Endothelial cell of umbilical vein (primary cell): ENCODE data around the gene PRICKLE3.

Source experiments
- EZH2 ChIP-seq: IDR thresholded peaks from 2 replicates; pipeline ENCODE4 v1.6.1; 2012; ENCODE audit warnings: borderline replicate concordance, low read depth, mild to moderate bottlenecking, moderate library complexity, low read length, inconsistent platforms; ENCODE audit not compliant: severe bottlenecking
- JUN ChIP-seq: IDR thresholded peaks from 2 replicates; pipeline ENCODE4 v1.6.1; 2011; ENCODE audit warnings: borderline replicate concordance, low read depth; ENCODE audit not compliant: insufficient read length, insufficient read depth
- MYC ChIP-seq: IDR thresholded peaks from one replicate; pipeline ENCODE4 v1.6.1; 2011; ENCODE audit warnings: mild to moderate bottlenecking, low read depth, low read length
- POLR2A ChIP-seq: IDR thresholded peaks from 2 replicates; pipeline ENCODE4 v1.6.1; 2012; ENCODE audit warnings: low read depth, mild to moderate bottlenecking, control low read depth, low read length
- POLR2AphosphoS5 ChIP-seq: IDR thresholded peaks from 2 replicates; pipeline ENCODE4 v1.6.1; 2012; ENCODE audit warnings: low read depth, mild to moderate bottlenecking, control low read depth, low read length, moderate library complexity; ENCODE audit not compliant: insufficient read depth
- TF ChIP-seq, protein P1 (sequence below), 2 donors: IDR thresholded peaks; 1 replicate in 1 of 2; 2 replicates in 1 of 2; pipeline ENCODE4 v1.5.1; 2011; ENCODE audit warnings: low read length in 2 of 2, mild to moderate bottlenecking in 2 of 2, moderate library complexity in 2 of 2, control low read depth in 1 of 2, inconsistent platforms in 1 of 2, low read depth in 1 of 2; ENCODE audit not compliant: insufficient read depth in 1 of 2; ENCODE audit errors: extremely low read depth in 1 of 2
- TF ChIP-seq, protein P2 (sequence below): IDR thresholded peaks from 2 replicates; pipeline ENCODE4 v1.6.1; 2011; ENCODE audit not compliant: insufficient read depth, insufficient read length

DNA sequence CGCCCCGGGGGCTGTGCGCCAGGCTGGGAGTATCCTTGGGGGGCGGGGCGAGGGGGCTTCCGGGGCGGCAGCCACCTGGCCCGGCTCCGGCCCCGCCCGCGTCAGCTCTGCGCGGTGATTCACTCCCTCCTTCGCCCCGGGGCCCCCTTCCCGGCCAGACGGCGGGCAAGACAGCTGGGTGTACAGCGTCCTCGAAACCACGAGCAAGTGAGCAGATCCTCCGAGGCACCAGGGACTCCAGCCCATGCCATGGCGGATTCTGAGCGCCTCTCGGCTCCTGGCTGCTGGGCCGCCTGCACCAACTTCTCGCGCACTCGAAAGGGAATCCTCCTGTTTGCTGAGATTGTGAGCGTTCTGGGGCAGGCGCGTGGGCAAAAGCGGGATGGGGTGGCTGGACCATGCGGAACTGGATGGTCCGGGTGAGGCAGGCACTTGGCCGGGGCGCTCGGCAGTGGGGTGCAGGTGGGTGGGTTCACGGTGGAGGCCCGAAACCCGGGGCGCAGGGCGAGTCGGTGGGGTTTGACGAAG, 14.4 kb downstream of the PRICKLE3 start, which contains the start of gene PLP2:
- TF ChIP-seq, protein P1, sequence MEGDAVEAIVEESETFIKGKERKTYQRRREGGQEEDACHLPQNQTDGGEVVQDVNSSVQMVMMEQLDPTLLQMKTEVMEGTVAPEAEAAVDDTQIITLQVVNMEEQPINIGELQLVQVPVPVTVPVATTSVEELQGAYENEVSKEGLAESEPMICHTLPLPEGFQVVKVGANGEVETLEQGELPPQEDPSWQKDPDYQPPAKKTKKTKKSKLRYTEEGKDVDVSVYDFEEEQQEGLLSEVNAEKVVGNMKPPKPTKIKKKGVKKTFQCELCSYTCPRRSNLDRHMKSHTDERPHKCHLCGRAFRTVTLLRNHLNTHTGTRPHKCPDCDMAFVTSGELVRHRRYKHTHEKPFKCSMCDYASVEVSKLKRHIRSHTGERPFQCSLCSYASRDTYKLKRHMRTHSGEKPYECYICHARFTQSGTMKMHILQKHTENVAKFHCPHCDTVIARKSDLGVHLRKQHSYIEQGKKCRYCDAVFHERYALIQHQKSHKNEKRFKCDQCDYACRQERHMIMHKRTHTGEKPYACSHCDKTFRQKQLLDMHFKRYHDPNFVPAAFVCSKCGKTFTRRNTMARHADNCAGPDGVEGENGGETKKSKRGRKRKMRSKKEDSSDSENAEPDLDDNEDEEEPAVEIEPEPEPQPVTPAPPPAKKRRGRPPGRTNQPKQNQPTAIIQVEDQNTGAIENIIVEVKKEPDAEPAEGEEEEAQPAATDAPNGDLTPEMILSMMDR (IDR thresholded peaks at IDR 0.05; ENCODE audit: extremely low read depth in 1 of 2, insufficient read depth in 1 of 2, low read depth in 1 of 2, low read length in 2 of 2): no peak
- no peak for TF ChIP-seq POLR2AphosphoS5
- no peak for TF ChIP-seq JUN
- TF ChIP-seq, protein P2, sequence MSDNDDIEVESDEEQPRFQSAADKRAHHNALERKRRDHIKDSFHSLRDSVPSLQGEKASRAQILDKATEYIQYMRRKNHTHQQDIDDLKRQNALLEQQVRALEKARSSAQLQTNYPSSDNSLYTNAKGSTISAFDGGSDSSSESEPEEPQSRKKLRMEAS: no peak
- TF ChIP-seq EZH2: no peak
- no peak for TF ChIP-seq POLR2A
- no peak for TF ChIP-seq MYC
